ENCODE measurements around the gene MCF2L. TPM values are rescaled to one million over a fixed set of nuclear protein-coding genes. Genes with fewer than 3 reads are reported as not detected.

The MCF2L gene, protein sequence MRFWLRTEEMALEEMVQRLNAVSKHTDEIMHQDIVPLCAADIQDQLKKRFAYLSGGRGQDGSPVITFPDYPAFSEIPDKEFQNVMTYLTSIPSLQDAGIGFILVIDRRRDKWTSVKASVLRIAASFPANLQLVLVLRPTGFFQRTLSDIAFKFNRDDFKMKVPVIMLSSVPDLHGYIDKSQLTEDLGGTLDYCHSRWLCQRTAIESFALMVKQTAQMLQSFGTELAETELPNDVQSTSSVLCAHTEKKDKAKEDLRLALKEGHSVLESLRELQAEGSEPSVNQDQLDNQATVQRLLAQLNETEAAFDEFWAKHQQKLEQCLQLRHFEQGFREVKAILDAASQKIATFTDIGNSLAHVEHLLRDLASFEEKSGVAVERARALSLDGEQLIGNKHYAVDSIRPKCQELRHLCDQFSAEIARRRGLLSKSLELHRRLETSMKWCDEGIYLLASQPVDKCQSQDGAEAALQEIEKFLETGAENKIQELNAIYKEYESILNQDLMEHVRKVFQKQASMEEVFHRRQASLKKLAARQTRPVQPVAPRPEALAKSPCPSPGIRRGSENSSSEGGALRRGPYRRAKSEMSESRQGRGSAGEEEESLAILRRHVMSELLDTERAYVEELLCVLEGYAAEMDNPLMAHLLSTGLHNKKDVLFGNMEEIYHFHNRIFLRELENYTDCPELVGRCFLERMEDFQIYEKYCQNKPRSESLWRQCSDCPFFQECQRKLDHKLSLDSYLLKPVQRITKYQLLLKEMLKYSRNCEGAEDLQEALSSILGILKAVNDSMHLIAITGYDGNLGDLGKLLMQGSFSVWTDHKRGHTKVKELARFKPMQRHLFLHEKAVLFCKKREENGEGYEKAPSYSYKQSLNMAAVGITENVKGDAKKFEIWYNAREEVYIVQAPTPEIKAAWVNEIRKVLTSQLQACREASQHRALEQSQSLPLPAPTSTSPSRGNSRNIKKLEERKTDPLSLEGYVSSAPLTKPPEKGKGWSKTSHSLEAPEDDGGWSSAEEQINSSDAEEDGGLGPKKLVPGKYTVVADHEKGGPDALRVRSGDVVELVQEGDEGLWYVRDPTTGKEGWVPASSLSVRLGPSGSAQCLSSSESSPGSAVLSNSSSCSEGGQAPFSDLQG
- total RNA-seq: 10 to 100 TPM; 16.0 to 41.6 (median 20.8) TPM
- polyA plus RNA-seq: 10 to 100 TPM; 58.2 to 83.6 TPM

DNA sequence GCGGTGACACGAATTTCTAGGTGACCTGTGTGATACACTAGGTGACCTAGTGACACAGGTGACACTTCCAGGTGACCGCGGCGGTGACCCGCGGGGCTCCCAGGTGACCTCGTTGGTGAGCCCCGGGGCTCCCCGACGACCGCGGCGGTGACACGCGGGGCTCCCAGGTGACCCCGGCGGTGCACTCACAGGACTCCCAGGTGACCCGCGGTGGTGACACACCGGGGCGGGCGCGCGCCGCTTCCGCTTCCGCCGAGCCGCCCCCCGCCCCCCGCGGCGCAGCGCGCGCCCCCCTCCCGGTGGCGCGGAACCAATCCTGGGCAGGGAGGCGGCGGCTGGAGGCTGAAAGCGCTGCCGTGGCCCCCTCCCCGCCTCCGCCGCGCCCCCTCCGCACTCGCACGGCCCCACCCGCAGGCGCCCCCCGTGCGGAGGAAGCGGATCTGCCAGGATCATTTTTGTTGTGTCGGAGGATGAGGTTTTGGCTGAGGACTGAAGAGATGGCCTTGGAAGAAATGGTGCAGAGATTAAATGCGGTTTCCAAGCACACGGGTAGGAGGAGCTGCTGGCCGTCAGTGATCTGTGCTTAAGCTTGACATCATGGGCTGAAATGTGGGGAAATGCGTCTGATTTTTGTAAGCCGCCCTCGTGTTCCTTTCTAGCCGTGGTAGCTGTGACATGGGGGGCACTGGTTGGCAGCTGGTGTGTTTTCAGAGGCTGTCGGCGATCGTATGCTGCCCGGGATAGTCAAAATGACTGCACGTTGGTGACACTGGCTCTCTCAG lies at the start of gene MCF2L:
Gene MCF2L (plus strand): TSS at position 305 of the 782 bp plus-strand sequence. CDS start 166 bp downstream, at position 471.
- WGBS, 2 donors: 0 to 1% methylated on average over 50 to 69 of the region's 69 CpGs

DNA sequence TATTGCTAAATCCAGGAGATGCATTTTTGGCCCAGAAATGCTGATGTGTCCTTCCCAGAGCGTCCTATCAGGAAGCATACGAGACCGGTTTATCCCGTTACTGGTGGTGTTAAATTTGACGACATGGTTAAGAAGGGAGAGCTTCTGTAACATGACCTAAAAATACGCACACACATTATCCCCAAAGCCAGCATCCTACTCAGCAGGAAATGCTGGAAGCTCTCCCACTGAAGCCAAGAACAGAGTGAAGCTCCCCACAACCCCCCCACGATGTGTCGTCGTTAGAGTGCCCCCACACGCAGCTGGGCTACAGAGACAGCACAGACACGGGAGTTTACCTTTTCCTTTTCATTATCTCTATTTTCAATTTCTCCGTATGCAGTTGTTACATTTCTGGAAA lies 45.1 kb upstream of the MCF2L start:
- no peak for FAIRE-seq
- Histone ChIP-seq H3K4me1 (peaks cover 0 to 3% (median 0%) of the 10 kb centered on the region in 3 donors), H3K27ac (no peak overlapping the region), H3K36me3 (no peaks in the 10 kb centered on the region), H3K9me3 (no peaks in the 10 kb centered on the region), H3K4me3 (no peak overlapping the region), H3K27me3 (no peaks in the 10 kb centered on the region)
- intact Hi-C loops (cut with DNase I): no loop called here
- TF ChIP-seq, protein P1, sequence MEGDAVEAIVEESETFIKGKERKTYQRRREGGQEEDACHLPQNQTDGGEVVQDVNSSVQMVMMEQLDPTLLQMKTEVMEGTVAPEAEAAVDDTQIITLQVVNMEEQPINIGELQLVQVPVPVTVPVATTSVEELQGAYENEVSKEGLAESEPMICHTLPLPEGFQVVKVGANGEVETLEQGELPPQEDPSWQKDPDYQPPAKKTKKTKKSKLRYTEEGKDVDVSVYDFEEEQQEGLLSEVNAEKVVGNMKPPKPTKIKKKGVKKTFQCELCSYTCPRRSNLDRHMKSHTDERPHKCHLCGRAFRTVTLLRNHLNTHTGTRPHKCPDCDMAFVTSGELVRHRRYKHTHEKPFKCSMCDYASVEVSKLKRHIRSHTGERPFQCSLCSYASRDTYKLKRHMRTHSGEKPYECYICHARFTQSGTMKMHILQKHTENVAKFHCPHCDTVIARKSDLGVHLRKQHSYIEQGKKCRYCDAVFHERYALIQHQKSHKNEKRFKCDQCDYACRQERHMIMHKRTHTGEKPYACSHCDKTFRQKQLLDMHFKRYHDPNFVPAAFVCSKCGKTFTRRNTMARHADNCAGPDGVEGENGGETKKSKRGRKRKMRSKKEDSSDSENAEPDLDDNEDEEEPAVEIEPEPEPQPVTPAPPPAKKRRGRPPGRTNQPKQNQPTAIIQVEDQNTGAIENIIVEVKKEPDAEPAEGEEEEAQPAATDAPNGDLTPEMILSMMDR (IDR thresholded peaks at IDR 0.05): no peak
- ATAC-seq: no peak
- no peak for DNase-seq
- 79 to 89% methylated on average over 12 of the region's 12 CpGs for WGBS, 2 donors

More for the DNA sequence above, at the start of gene MCF2L:
- Histone ChIP-seq H3K4me3 (peak within 1 kb of the TSS; percentile 50 to 77 (median 60)), H3K27ac (peak within 1 kb of the TSS; percentile 79 to 89 (median 88)), H3K9me3 (no peaks in the 10 kb centered on the region), H3K4me1 (no peaks in the 10 kb centered on the region), H3K27me3 (no peaks in the 10 kb centered on the region), H3K36me3 (no peaks in the 10 kb centered on the region)
- intact Hi-C loops (cut with DNase I): no loop called here
- TF ChIP-seq, protein P1 (IDR thresholded peaks at IDR 0.05): no peak
- peak; percentile 47 to 84 (median 71) for DNase-seq
- ATAC-seq: peak; percentile 78 to 86 (median 84)
- no peak for FAIRE-seq

DNA sequence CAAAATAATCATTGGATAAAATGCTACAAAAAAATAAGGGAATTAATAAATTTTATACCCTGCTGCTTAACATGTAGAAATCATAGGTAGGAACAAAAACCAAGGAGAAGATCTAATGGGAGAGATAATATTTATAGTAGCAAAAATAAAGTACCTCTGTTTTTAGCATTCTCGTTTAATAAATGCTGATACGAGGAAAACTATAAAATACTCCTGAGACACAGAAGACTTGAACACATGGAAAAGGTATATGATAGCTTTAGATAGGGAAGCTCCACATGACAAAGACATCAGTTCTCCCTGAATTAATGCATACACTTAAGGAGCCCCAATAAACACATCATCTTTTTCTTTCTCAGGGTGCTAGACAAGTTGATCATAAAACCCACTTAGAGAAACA lies 44.6 kb upstream of the MCF2L start:
- no peaks in the 10 kb centered on the region for H3K27me3 ChIP-seq
- no peaks in the 10 kb centered on the region for H3K36me3 ChIP-seq
- TF ChIP-seq, protein P1 (IDR thresholded peaks at IDR 0.05): no peak
- H3K4me1 ChIP-seq: peaks cover 0 to 7% (median 1%) of the 10 kb centered on the region in 3 donors
- no peak for ATAC-seq
- no peak for DNase-seq
- H3K27ac ChIP-seq: no peak overlapping the region
- no peaks in the 10 kb centered on the region for H3K9me3 ChIP-seq
- no peak for FAIRE-seq
- H3K4me3 ChIP-seq: no peak overlapping the region
- 85 to 91% methylated on average over 2 of the region's 2 CpGs for WGBS, 2 donors
- intact Hi-C loops (cut with DNase I): no loop called here

DNA sequence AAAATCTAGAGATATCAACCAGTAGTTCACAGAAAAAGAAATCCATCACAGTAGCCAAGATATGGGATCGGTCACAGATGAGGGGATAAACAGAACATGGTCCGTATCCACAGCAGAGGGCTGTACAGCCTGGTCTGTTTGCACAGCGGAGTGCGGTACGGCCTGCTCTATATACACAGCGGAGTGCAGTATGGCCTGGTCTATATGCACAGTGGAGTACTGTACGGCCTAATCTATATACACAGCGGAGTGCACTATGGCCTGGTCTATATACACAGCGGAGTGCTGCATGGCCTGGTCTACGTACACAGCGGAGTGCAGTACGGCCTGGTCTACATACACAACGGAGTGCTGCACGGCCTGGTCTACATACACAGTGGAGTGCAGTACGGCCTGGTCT lies 43.0 kb upstream of the MCF2L start:
- 91 to 97% methylated on average over 15 of the region's 15 CpGs for WGBS, 2 donors
- intact Hi-C loops (cut with DNase I): no loop called here
- TF ChIP-seq, protein P1 (IDR thresholded peaks at IDR 0.05): no peak

More for the DNA sequence above, 43.0 kb upstream of the MCF2L start:
- Histone ChIP-seq H3K27ac (no peak overlapping the region), H3K36me3 (no peaks in the 10 kb centered on the region), H3K27me3 (no peaks in the 10 kb centered on the region), H3K4me1 (peaks cover 0 to 9% (median 5%) of the 10 kb centered on the region in 3 donors), H3K9me3 (no peaks in the 10 kb centered on the region), H3K4me3 (no peak overlapping the region)
- DNase-seq: no peak
- no peak for ATAC-seq
- FAIRE-seq: no peak
